ENCODE data around the gene SRD5A1.
A peak's percentile ranks its signal among the peaks of the same experiment; 100 is the strongest.

SRD5A1 gene

DNA sequence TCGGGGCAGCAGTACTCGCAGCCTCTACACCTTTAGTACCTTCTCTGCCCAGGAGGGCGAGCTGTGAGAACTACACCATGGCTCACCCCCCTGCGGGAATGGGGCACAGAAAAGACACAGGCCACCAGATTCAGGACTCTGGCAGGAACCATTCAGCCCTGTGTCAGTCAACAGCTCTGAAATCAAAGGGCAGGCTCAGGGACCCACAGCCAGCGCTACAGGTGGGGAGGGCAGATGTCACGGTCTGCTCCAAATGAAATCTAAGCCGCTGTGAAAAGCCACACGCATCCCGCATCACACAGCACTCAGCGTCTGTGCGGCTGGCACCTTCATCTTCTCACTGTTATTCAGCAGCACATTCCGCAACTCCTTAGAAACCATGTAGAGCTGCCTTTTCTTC lies 28.3 kb upstream of the SRD5A1 start:
- no peak for DNase-seq

GRCh38 chr5:6606884-6607558 lies 26.2 kb upstream of the SRD5A1 start:
- DNase-seq: no peak

DNA sequence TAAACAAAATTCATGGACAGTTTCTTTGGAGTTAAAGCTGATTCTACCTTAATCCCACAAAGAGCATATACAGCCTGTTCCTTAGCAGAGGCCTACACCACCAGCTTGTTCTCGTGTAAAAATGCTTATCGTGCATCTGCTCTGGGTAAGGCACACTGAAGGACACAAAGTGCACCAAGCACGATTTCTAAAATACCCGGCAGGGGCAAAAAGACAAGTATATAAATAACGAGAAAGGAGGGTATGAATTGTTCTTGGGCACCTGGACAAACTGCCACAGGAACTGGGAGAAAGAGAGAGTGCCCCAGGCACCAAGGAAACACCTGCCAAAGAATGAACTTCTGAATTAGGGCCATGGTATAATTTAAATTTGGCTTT lies 25.7 kb upstream of the SRD5A1 start:
- no peak for DNase-seq

DNA sequence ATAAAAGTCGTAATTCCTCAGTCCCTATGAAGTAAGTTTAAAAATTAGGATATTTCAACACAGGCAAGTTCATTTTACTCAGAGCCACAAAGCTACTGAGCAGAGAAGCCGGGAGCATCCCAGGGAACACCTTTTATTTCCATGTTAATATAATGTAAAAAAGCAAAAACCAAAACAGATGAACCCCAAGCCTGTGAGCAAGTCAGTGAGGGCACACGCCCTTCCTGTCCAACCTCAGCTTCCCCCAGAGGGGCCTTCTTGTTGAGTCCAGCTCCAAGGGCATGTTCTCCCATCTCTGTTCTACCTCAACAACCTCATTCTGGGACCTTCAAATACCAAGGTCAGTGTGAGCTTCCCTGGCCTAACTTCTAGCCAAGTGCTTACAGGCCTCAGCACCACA lies 25.2 kb upstream of the SRD5A1 start:
- no peak for DNase-seq

DNA sequence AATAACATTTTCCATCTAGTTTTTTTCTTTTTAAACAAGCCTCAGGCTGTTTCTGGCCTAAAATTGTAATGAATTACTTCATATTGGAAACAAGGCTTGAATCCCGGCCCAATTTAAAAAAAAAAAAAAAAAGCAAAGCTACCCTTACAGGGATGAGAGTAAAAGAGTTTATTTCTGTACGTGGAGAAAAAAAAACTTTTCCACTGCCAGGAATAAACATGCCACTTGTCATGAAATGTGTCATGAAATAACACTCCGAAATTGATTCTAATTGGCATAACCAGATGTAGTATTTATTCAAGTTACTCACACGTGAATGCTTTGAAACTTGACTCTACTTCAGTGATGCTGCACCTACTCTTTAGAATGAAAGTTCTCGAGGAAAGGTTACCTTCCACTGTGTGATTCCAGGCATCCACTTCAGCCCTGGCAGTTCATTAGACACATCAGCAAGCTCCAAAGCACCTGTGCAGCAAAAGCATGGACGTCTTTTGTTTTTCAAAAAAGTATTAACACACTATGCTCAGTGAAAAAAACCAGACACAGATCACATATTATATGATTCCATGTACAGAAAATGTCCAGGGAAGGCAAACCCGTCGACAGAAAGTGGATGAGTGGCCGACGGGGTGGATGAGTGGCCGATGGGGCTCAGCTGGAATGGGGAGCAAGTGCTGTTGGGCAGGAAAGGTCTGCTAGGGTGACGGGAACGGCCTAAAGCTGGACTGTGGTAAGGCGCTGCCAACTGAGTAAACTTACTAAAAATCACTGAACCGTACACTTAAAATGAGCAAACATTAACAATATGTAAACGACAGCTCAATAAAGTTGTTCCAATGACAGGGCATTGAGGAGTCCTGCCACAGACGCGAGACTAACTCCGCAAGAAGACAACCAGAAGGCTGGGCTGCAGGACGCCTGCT lies 21.6 kb upstream of the SRD5A1 start:
- no peak for DNase-seq

DNA sequence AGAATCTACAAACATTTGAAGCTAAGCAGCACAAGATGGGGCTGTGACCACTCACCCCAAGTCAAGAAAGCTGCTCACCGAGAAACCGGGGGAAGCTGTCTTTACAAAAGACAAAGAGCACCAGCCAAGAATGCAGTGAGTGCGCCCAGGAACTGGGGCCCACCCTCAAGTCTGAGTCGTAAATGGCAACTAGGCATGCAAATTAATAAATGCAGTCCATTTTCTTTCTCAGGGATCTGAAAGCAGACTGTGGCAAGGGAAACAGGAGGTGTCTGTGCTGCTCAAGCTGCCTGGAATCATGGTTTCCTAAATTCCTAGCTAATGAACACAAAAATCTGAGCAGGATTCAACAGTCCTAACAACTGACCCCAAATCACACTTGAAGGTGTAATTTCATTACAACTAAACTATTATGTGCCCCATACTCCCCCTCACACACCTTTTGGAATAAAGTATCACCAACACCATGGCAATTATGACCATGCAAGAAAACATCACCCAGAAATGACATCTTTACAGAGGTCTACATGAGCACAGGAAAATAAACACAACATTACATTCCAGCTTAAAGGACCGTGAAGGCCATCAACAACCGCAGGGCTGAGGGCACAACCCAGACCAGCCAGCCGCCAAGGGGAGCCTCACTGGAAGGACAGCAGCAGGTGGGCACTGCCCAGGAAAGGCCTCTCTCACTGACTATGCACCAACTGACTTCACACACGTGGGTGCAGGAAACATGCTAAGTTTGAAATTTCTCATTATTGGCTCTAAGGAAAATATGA lies 18.0 kb upstream of the SRD5A1 start:
- DNase-seq: peak; percentile 40

GRCh38 chr5:6616632-6617031 lies 16.6 kb upstream of the SRD5A1 start:
- DNase-seq: no peak

DNA sequence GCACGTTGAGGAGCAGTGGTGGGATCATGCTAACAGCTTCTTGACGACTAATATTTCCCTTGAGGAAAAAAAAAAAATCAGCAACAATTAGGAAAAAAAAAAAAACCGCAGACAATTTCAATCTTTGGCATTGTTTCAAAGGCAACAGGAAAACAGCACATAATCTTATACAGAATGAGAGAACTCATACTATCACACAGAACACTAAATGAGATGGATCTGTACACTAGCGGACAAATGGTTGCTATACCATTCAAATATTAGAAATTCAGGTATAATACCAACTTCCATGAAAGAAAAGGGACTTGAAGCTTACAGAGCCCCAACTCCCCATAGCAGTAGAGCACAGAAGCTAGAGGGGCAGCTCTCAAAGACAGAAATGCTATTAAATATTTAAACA lies 10.0 kb upstream of the SRD5A1 start:
- DNase-seq: no peak

DNA sequence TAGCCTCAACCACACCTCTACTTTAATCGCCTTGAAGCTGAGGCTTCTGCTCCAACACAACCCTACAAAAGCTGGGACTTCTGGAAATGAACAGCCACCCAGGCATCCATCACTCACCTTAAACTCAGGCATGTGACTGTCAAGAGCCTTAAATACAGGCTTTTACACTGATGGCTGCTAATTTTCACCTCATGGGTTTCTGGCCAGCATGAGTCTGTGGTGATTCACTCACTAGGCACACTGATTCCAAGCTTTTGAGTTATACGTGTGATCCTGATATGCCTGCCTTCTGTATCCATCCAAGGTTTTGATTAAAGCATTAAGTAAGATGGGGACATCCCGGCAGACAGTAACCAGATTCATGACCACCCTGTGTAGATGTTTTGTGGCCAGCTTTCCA lies 9.3 kb upstream of the SRD5A1 start:
- DNase-seq: no peak

DNA sequence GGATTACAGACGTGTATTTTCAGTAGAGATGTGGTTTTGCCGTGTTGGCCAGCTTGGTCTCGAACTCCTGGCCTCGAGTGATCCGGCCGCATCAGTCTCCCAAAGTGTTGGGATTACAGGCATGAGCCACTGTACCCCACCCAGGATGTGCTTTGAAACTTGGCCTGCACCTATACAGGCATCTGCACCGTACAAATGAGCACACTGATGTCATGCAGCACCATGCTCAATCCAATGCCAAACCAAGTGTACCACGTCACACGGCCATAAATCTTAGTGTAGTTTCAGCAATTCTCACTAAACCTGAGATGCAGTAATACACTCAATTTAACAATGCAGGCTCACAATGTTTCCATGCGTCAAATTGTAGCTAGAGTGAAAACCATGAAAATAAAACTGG lies 6.7 kb upstream of the SRD5A1 start:
- DNase-seq: no peak

- DNase-seq: no peak
Observed at GRCh38 chr5:6631441-6631840, 1.8 kb upstream of the SRD5A1 start.

DNA sequence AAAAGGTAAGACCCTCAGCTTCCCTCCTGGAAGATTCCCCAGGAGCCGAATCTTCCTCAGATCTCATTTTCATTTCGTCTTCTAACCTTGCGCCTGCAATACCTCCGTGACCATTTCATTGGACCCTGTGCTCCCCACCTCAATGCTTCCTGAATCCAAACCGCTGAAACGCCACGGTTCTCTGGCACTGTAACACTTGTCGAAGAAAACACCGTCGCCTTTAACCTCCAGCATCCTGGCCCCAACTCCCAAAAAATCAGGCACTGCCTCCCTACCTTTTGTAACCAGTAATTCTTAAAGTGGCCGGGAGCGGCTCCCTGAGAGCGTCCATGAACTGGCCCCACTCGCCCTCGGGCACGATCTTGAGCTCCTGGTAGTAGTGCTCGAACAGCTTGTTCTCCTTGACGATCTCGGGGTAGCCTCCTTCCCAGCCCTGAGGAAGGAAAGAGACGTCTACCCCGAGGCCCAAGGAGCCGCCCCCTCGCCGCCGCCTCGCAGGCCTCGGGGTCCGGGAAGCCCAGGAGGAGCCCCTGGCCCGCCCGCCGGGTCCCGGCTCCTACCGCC lies 834 bp upstream of the SRD5A1 start:
- DNase-seq: no peak

DNA sequence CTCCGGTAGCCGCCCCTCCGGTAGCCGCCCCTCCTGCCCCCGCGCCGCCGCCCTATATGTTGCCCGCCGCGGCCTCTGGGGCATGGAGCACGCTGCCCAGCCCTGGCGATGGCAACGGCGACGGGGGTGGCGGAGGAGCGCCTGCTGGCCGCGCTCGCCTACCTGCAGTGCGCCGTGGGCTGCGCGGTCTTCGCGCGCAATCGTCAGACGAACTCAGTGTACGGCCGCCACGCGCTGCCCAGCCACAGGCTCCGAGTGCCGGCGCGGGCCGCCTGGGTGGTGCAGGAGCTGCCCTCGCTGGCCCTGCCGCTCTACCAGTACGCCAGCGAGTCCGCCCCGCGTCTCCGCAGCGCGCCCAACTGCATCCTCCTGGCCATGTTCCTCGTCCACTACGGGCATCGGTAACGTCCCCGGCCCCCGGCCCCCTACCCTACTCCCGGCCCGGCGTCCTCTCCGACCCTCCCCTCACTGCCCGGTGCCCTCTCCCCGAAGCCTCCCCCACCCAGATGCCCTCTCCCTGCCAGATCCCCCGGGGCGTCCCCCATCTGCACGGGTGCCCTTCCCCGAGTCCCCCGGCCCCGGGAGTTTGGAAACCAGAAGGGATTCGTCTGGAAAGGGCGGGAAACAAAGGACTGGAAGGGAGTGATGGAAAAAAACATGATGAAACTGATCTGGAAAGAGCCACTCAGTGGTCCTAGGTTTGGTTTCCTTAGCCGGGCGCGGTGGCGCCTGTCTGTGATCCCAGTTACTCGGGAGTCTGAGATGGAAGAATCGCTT lies 417 bp downstream of the SRD5A1 start:
- DNase-seq: peak; percentile 50

DNA sequence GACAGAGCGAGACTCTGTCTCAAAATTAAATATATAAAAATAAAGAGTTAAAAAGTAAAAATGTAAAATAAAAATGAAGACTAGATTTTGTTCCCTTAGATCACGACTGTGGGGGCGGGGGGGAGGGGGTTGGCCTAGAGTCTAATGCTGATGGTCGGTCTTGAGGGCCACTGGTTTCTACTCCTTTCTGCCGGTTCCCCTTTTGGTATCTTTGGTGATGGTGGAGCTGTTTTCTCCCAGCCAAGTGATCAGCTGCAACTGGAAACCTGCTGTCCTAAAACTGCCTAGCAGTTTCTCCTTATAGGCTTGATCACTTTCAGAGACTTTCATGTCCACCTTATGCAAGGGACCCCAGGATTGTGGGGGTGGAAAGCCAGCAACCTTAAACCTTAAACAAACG lies 1.1 kb downstream of the SRD5A1 start:
- no peak for DNase-seq

DNA sequence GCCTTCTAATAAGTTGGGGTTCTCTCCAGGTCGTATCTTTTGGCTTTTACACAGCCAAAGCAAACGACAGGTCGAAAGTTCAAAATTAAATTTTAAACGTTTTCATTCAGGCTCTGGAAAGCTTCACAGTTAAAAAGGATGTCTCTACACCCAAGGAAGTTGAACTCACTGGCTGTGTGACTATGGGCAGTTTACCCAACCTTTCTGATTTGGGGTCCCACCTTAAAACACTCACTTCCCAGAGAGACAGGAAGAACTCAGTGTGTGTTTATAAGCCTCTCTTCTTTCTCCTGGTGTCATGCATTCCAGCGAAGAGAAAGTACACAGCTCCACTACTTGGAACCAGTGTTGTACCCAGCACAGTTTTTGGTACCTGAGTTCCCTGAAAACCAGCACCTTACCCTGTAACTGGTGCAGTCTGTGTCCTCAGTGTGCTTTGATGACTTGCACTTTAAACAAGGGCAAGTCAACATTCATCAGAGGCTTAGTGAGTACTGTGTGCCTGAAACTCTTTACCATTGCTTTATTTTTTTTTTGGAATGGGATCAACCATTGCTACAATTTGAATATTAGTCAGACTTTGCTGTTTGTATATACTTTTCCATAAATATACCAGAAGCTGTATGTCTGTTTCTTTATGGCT lies 1.7 kb downstream of the SRD5A1 start:
- no peak for DNase-seq

DNA sequence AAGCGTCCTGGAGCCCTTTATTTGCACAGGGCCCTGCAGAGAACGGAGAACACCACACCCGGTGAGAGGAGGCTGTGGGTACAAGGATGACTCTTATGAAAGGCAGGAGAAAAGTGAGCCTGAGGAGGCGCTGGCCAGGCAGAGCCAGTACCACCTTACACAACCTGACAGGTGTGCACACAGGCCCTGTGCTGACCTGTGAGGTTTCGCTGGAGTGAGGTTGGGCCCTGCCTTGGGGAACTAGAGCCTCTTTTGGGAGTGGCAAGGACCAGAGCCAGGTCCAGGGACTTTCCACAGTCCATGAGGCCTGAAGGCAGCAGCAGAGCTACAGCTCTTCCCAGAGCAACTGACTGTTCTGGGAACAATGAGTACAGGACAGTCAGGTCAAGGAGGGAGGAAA lies 3.1 kb downstream of the SRD5A1 start:
- DNase-seq: no peak

- no peak for DNase-seq
Observed at GRCh38 chr5:6637022-6637421, 3.8 kb downstream of the SRD5A1 start.

GRCh38 chr5:6637590-6637989 lies 4.3 kb downstream of the SRD5A1 start:
- DNase-seq: no peak

GRCh38 chr5:6638236-6638635 lies 5.0 kb downstream of the SRD5A1 start:
- no peak for DNase-seq

GRCh38 chr5:6642655-6643054 lies 9.4 kb downstream of the SRD5A1 start:
- no peak for DNase-seq

DNA sequence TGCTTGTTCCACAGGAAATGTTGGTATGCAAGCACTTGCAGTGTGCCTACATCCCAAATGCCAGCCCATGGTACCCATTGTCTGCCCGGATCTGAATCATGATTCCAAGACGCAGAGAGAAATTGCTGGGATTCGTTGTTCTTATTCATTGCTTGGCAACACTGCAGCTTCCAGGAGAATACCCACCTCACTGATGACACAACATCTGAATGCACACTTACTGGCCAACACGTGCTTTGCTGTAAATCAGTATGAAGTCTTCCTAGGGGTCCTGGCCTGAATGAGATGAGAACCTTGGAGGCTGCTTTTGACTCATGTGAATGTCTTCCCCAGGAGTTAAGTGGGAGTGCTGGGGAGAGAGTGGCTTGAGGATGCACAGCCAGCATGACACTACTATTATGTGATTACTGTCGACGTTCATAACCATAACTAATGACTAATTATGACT lies 11.6 kb downstream of the SRD5A1 start:
- no peak for DNase-seq

All from right hindlimb (tissue), 1 donor.